Left ventricle myocardium superior (tissue), 1 donor: ENCODE measurements around the gene HIF1AN. TPM values are rescaled to one million over a fixed set of nuclear protein-coding genes. Genes with fewer than 3 reads are reported as not detected.

Source experiments
- total RNA-seq: library from RNA; stranded (reverse); fragmentation: NEBNext Ultra II Directional; extraction: Animal tissue kit (Norgen Biotek cat#: 25700); gene quantifications from one replicate; pipeline ENCODE4 v1.2.1, GENCODE V29; 2021
- donor health status: DM: no; HTN: yes; CAD: no; lungs with severe emphysema.

The HIF1AN gene
- total RNA-seq, 1 donor from 2014 or later, result 54.6 TPM

Other genes starting within 250 kb of the HIF1AN start
- 18.2 TPM for gene BLOC1S2, start 249.3 kb upstream of the HIF1AN start, total RNA-seq
- gene PKD2L1, start 205.7 kb upstream of the HIF1AN start, total RNA-seq, result not detected
- gene SCD, start 188.7 kb upstream of the HIF1AN start, total RNA-seq, result 13.2 TPM
- gene WNT8B, start 72.9 kb upstream of the HIF1AN start, total RNA-seq, result not detected
- 8.5 TPM for gene SEC31B, start 16.1 kb upstream of the HIF1AN start, total RNA-seq
- gene NDUFB8, start 6.1 kb upstream of the HIF1AN start, total RNA-seq, result 451 TPM
- gene PAX2, start 209.6 kb downstream of the HIF1AN start, total RNA-seq, result not detected